GM10248 (cell line): Measurements from ENCODE around the gene SH3GLB1.
"Not testable (repeated sequence)": the region's sequence is repeated elsewhere in the genome, so short reads cannot be mapped to it uniquely, and the experiment has no call there.

Experiments
- CTCF ChIA-PET: fragments of 300-600 bp; sonication (Branson Sonifier 250); formaldehyde crosslinking; extraction: SDS; loops from one replicate; lab custom pipeline; 2021; ENCODE audit warnings: antibody characterized with exemption; lab: Yijun Ruan, JAX
- POLR2A ChIA-PET: fragments of 350-650 bp; sonication (Branson Sonifier 250); formaldehyde crosslinking; extraction: SDS; loops from one replicate; lab custom pipeline; 2020; ENCODE audit warnings: antibody characterized with exemption; lab: Yijun Ruan, JAX
- DNase-seq: peaks from one replicate; pipeline ENCODE4 v3.0.0; 2012; ENCODE audit errors: extremely low spot score
- CTCF ChIP-seq: IDR thresholded peaks from 2 replicates; pipeline ENCODE4 v1.5.1; 2012; ENCODE audit warnings: mild to moderate bottlenecking, low read depth; ENCODE audit errors: extremely low read depth, missing control alignments, control extremely low read depth

The SH3GLB1 gene

DNA sequence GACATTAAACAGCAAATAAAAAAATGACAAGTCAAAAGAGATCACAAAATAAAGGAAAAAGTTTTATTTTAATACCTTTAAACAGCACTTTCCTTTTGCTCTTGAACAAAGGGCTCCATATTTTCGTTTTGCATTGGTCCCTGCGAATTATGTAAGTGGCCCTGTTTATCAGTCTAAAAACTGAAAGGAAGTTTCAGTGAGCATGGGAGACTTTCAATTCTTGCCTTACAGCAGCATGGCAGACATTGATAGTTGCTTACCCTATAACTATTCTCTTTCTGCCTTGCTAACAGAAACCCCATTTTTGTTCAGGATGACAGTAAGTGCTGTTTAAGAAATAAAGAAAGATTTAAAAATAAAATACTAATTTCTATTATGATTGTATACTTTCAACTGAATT is 5.2 kb upstream of the SH3GLB1 start:
- TF ChIP-seq CTCF, result no peak
- ChIA-PET POLR2A (no interaction called here), CTCF (interaction anchor here (1.3 kb wide), 1 partner anchor 14 kb away, joined by 3 read pairs; no protein-coding TSS in a partner anchor)
- no peak for DNase-seq

DNA sequence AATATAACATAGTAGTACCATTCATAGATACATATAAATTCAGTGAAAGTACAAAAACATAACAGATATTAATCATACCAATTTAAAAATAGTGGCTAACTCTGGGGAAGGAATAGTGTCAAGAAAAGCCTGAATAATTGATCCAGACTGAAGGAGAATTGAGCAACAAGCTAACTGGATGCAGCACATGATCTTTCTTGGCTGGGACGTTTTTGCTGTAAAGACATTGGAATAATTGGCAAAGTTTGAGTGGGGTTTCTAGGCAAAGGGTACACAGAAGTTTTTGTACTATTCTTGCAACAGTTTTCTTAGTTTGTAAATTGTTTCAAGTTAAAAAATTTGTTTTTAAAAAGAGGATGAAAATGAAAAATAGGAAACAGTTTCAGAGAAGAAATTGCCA is 2.6 kb upstream of the SH3GLB1 start:
- POLR2A ChIA-PET, result no interaction called here
- CTCF ChIA-PET, result no interaction called here
- no peak for TF ChIP-seq CTCF
- no peak for DNase-seq

GRCh38 chr1:86702954-86703494 is 1.4 kb upstream of the SH3GLB1 start:
- DNase-seq, POLR2A ChIA-PET: not testable (repeated sequence)
- CTCF ChIA-PET, result interaction anchor here (1.3 to 5.3 kb wide), 8 partner anchors 9 to 381 kb away, joined by 3 to 143 read pairs (median 18); no protein-coding TSS in a partner anchor

DNA sequence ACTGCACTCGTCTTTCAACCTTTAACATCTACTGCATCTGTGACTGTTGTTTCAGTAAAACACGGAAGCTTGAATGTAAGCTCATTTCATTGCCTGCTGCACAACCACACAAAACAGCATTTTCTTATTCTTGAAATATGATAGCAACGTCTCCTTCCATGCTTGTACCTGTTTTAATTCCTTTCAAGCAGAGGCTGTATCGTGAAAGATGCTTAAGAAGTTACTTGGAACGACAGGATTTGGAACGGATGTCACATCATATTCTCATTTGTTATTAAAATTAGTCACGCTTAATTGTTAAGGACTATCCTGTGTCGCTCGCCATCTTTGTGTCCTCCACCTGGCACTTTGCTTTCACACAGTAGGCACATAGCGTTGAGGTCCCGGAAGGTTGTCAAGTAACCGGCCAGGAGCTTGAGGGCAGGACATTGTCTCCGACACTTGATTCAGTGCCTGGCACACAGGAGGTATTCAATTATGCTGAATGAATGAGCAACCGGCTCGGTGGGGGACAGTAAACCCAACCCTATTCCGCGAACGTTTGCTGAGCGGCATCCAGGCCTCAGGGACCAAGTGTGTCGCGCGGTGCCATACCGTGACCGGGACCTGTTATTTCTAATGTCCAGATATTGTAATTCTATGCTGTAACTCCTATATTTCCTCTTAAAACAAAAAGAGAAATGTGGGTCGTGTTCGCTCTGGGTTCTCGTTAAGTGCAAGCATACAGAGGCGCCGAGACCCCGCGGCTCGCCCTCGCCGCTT is 499 bp upstream of the SH3GLB1 start:
- no peak for TF ChIP-seq CTCF
- DNase-seq, result peak; percentile 15
- ChIA-PET POLR2A (interaction anchor here (0.7 to 0.8 kb wide), 3 partner anchors 10 to 14 kb away, joined by 3 to 5 read pairs (median 4); no protein-coding TSS in a partner anchor), CTCF (interaction anchor here (0.7 to 5.3 kb wide), 46 partner anchors 10 to 1039 kb away, joined by 3 to 143 read pairs (median 5); partner anchors contain the start of genes HS2ST1 and SELENOF)

DNA sequence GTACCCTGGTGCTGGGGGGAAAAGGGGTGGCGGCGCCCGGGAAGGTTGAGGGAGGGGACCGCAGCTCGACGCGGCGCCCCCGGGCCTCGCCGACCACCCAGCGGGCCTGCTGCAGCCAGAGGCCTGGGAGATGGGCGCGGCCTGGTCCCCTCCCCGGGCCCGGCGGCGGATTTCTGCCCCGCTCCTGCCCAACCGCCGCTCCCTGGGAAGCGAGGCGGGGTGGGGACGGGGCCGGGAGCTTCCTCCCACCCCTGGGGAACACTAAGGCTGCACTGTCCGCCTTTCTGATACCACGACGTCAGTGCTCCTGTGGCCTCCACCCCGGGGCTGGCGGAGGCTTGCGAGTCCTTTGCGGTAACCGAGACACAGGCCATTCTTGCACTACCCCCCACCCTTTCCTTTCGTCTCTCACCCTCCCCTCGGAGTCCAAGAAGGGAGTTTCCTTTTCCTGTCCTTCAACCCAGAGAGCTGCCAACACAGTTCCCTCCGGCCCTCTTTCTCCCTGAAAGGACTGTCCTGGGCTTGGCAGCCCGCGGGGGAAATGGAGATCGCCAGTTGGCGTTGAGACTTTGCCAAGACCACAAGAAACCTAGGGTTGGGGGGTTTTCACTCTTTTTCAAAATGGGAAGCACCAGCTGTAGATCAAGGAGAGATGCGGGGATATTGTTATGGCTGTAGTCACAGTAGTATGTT is 742 bp downstream of the SH3GLB1 start:
- POLR2A ChIA-PET, result interaction anchor here (0.7 to 0.8 kb wide), 3 partner anchors 8 to 13 kb away, joined by 3 to 5 read pairs (median 4); no protein-coding TSS in a partner anchor
- TF ChIP-seq CTCF, result no peak
- CTCF ChIA-PET, result interaction anchor here (0.7 to 5.3 kb wide), 50 partner anchors 11 to 1248 kb away, joined by 3 to 143 read pairs (median 5); partner anchors contain the start of genes HS2ST1 and SELENOF
- DNase-seq, result peak; percentile 39

- TF ChIP-seq CTCF, result no peak
- CTCF ChIA-PET, result interaction anchor here (0.9 to 5.3 kb wide), 26 partner anchors 11 to 1248 kb away, joined by 3 to 143 read pairs (median 8); no protein-coding TSS in a partner anchor
- POLR2A ChIA-PET, result no interaction called here
- DNase-seq, result no peak
These were observed 1.2 kb downstream of the SH3GLB1 start for GRCh38 chr1:86705665-86705985.
